Tibial artery (tissue), 4 donors: ENCODE measurements around the gene TRAF3.

ENCODE experiments used
- DNase-seq, 2 donors: peaks; one replicate each; pipeline ENCODE4 v3.0.0-alpha.2; 2019
- H3K27ac ChIP-seq, 2 donors: fragments of 200-600 bp; sonication (generic) in 1 of 2; 1 replicate in 1 of 2; 2 replicates in 1 of 2; pipeline ENCODE4 v1.5.1; 2018 to 2019; ENCODE audit warnings: mild to moderate bottlenecking in 1 of 2
- H3K27me3 ChIP-seq, 2 donors: fragments of 200-600 bp; sonication (generic) in 1 of 2; one replicate each; pipeline versions ENCODE4 v1.5.1 to v1.6.0; 2016 to 2019
- H3K36me3 ChIP-seq, 3 donors: fragments of 200-600 bp; sonication (generic) in 2 of 3; one replicate each; pipeline ENCODE4 v1.5.1; 2016 to 2019; ENCODE audit warnings: mild to moderate bottlenecking in 2 of 3
- H3K4me1 ChIP-seq, 4 donors: fragments of 200-600 bp; sonication (generic) in 2 of 4; 1 replicate in 3 of 4; 2 replicates in 1 of 4; pipeline ENCODE4 v1.5.1; 2016 to 2019
- H3K4me3 ChIP-seq, 2 donors: fragments of 200-600 bp; sonication (generic) in 1 of 2; 1 replicate in 1 of 2; 2 replicates in 1 of 2; pipeline ENCODE4 v1.5.1; 2018 to 2019; ENCODE audit warnings: mild to moderate bottlenecking in 2 of 2
- H3K9me3 ChIP-seq, 3 donors: fragments of 200-600 bp; sonication (generic) in 1 of 3; one replicate each; pipeline ENCODE4 v1.5.1; 2016 to 2019
- CTCF ChIP-seq, 2 experiments: fragments of 200-600 bp in 1 of 2; fragments of 450-650 bp in 1 of 2; IDR thresholded peaks; one replicate each; pipeline ENCODE4 v1.5.1; 2017 to 2019; ENCODE audit warnings: antibody characterized with exemption in 2 of 2, mild to moderate bottlenecking in 1 of 2, moderate library complexity in 1 of 2
- intact Hi-C: fragments of 100-400 bp; cut with DNase I; formaldehyde crosslinking; loops from one replicate; pipeline ENCODE4 v1.15.0; 2023; ENCODE audit warnings: low total_unique reads

TRAF3 gene

GRCh38 chr14:102866982-102867761 is 89.9 kb downstream of the TRAF3 start:
- no peak for TF ChIP-seq CTCF (IDR thresholded peaks at IDR 0.05)
- Histone ChIP-seq H3K4me1 (peaks cover 0 to 7% (median 1%) of the 10 kb centered on the region in 4 donors), H3K27ac (no peak overlapping the region), H3K4me3 (no peak overlapping the region), H3K27me3 (no peaks in the 10 kb centered on the region), H3K9me3 (peaks cover 0 to 3% (median 2%) of the 10 kb centered on the region in 3 donors), H3K36me3 (peaks cover 0 to 20% (median under 1%) of the 10 kb centered on the region in 3 donors)
- DNase-seq, result no peak
- intact Hi-C loops, result no loop called here

GRCh38 chr14:102867826-102868580 is 90.8 kb downstream of the TRAF3 start:
- Histone ChIP-seq H3K4me3 (no peak overlapping the region), H3K27ac (no peak overlapping the region), H3K27me3 (no peaks in the 10 kb centered on the region), H3K36me3 (peaks cover 0 to 28% (median 8%) of the 10 kb centered on the region in 3 donors), H3K9me3 (peaks cover 0 to 2% (median 0%) of the 10 kb centered on the region in 3 donors), H3K4me1 (peaks cover 0 to 7% (median 1%) of the 10 kb centered on the region in 4 donors)
- intact Hi-C loops, result no loop called here
- no peak for DNase-seq
- no peak for TF ChIP-seq CTCF (IDR thresholded peaks at IDR 0.05)

- H3K27ac ChIP-seq, result no peak overlapping the region
- intact Hi-C loops, result no loop called here
- H3K27me3 ChIP-seq, result no peaks in the 10 kb centered on the region
- H3K4me3 ChIP-seq, result no peak overlapping the region
- H3K4me1 ChIP-seq, result peaks cover 0 to 7% (median 1%) of the 10 kb centered on the region in 4 donors
- DNase-seq, result no peak
- H3K36me3 ChIP-seq, result peaks cover 0 to 33% (median 9%) of the 10 kb centered on the region in 3 donors
- no peak for TF ChIP-seq CTCF (IDR thresholded peaks at IDR 0.05)
- H3K9me3 ChIP-seq, result no peaks in the 10 kb centered on the region
These were observed 91.8 kb downstream of the TRAF3 start for GRCh38 chr14:102868956-102869547.

GRCh38 chr14:102870246-102870645 is 93.0 kb downstream of the TRAF3 start:
- H3K4me1 ChIP-seq, result peaks cover 0 to 9% (median 1%) of the 10 kb centered on the region in 4 donors
- intact Hi-C loops, result no loop called here
- H3K27ac ChIP-seq, result no peak overlapping the region
- no peaks in the 10 kb centered on the region for H3K9me3 ChIP-seq
- DNase-seq, result no peak
- H3K4me3 ChIP-seq, result no peak overlapping the region
- H3K27me3 ChIP-seq, result no peaks in the 10 kb centered on the region
- TF ChIP-seq CTCF (IDR thresholded peaks at IDR 0.05), result no peak
- peaks cover 0 to 33% (median 9%) of the 10 kb centered on the region in 3 donors for H3K36me3 ChIP-seq

- intact Hi-C loops, result no loop called here
- no peak for DNase-seq
- no peaks in the 10 kb centered on the region for H3K9me3 ChIP-seq
- no peaks in the 10 kb centered on the region for H3K27me3 ChIP-seq
- peaks cover 0 to 15% (median 1%) of the 10 kb centered on the region in 4 donors for H3K4me1 ChIP-seq
- H3K4me3 ChIP-seq, result no peak overlapping the region
- no peak overlapping the region for H3K27ac ChIP-seq
- no peak for TF ChIP-seq CTCF (IDR thresholded peaks at IDR 0.05)
- peaks cover 0 to 34% (median 10%) of the 10 kb centered on the region in 3 donors for H3K36me3 ChIP-seq
These were observed 94.0 kb downstream of the TRAF3 start for GRCh38 chr14:102870994-102871831.
